HG03457 (cell line): ENCODE measurements around the gene SLC34A1.
A peak's percentile ranks its signal among the peaks of the same experiment; 100 is the strongest.

Experiments used
- ATAC-seq: cut with Tn5 transposase; IDR thresholded peaks from one replicate; pipeline ENCODE4 v1.9.1; 2021; ENCODE audit warnings: moderate number of reproducible peaks; ENCODE audit not compliant: unreplicated experiment

SLC34A1 gene

DNA sequence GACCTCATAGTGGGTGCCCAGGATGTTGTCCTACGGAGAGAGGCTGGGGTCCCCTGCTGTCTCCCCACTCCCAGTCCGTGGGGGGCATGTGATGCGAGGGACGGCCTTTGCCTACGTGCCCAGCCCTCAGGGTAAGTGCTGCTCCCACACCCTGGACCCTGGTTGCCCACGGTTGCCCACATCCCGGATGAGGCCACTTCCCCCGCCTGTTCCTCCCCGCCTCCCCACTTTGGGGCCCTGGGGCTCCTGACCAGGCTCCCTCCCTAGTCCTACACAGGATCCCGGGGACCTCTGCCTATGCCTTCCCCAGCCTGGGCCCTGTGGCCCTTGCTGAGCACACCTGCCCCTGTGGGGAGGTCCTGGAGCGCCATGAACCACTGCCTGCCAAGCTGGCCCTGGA, 1.5 kb downstream of the SLC34A1 start:
- ATAC-seq, result no peak

DNA sequence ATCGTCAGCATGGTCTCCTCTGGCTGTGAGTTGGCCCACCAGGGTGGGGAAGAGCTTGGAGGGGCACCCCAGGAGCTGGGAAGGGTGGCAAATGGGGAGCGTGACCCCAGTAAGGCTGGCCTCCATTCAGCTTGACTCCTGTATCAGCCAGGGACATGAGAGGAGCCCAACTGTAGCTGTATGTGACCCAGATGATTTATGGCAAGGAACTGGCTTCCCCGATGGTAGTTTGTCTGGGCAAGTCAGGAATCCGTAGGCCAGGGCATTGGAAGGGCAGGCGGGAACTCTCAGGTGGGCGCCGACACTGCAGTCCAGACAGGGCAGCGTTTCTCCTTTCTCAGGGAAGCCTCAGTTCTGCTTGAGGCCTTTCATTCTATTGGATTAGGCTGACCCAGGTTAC, 2.3 kb downstream of the SLC34A1 start:
- no peak for ATAC-seq

GRCh38 chr5:177387405-177387804, 3.2 kb downstream of the SLC34A1 start:
- no peak for ATAC-seq

DNA sequence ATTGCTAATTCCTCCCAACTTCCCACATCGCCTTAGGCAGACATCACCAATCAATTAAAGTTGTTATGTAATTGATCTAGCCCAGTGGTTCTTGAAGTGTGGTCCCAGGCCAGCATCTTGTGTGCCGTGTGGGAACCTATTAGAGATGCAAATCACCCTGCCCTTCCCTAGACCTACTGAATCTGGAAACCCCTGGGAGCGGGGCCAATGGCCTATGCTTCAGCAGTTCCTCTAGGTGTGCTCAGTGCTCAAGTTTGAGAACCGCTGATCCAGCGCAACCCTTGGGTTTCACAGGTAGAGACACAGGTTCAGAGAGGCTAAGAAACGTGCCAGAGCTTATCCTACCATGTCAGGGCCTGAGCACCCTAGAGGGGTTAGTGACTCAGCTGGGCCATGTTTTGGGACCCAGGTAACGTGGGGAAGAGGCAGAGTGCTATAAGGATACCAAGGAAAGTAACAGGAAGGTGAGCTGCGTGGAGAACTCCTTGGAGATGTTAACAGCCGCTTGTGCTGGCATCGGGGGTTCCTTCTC, 4.4 kb downstream of the SLC34A1 start:
- no peak for ATAC-seq

GRCh38 chr5:177389241-177390169, 5.3 kb downstream of the SLC34A1 start:
- ATAC-seq, result no peak

DNA sequence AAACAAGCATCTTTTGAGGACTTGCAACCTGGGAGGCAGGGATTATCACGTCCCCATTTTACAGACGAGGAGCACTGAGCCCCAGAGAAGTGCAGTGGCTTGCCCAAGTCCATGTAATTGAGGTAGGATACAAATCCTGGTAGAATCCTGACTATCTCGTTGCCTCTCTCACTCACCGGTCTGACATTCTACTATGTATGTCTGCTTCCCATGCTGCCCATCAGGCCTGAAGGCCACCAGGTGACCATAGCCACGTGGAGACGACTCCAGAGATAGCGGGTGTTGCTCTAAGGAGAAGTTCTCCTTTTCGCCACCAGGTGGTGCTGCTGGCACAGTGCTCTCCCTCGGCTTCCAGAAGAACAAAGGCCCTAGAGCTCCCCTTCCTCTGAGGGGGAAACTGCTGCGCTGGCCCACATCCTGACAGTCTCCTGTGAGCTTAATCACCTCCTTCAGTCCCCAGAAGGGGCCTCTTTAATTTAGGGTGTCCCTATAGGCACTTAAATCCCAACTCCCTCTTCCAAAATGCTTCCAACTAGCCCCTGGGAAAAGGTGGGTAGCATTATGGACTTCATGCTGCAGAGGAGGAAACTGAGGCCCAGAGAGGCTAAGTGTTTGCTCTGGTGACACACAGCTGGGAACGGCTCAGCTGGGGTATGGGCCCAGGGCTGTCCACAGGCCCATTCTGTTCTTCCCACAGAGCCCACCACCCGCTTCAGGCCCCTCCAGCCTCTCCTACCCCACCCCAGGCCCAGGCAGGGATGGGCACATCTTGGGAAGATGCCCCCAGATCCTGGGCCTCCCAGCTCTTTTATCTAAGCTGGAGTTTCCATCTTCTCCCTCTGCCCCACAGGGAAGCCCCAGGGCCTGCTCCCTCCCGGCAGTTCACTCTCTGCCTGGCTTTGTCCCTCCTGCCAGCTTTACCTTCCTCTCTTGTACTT, 6.4 kb downstream of the SLC34A1 start:
- ATAC-seq, result no peak

DNA sequence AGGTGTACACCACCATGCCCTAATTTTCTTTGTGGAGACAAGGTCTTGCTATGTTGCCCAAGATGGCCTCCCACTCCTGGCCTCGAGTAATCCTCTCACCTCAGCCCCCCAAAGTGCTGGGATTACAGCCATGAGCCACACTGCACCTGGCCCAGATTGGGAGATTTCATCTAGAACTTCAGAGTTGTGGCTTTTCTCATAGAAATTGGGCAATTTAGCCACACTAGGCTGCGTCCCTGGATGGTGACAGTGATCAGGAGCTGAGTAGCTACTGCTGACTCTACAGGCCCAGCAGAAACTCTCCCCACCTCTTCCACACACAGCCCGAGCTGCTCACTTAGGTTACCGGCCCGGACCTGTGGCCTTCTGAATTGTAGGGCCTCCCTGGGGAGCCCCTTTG, 8.5 kb downstream of the SLC34A1 start:
- no peak for ATAC-seq

DNA sequence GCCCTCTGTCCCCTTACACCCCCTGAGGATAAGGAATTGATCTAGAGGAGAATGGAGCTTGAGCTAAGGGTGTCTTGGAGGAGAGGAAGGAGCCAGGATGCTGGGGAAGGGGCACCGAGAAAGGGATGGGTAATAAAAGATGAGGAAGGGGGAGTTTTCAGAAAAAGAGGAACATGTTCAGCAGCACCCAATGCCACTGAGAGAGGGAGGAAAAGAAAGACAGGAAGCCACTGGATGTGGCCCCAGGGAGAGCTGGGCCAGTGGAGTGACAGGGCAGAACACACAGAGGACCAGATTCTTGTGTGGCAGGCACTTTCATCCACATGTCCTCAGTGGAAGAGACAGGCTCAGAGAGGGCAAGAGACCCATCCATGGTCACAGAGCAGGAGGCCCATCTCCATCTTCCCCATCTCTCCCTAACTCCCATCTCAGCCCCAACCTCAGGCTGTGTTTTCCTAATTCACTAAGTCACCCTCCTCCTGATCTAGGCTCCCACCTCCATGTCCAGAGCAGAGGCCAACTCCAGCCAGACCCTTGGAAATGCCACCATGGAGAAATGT, 9.1 kb downstream of the SLC34A1 start:
- no peak for ATAC-seq

DNA sequence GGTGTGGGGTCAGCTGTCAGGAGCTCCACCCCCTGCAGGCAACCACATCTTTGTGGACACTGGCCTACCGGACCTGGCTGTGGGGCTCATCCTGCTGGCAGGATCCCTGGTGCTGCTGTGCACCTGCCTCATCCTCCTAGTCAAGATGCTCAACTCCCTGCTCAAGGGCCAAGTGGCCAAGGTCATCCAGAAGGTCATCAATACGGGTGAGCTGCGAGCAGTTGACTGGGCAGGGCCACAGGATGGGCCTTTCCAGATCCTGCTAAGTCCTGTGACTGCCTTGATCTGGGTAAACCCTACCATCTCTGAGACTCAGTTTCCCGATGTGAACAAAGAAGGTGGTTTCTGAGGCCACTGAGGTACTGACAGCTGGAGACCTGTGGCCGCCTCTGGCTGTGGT, 9.8 kb downstream of the SLC34A1 start:
- no peak for ATAC-seq

DNA sequence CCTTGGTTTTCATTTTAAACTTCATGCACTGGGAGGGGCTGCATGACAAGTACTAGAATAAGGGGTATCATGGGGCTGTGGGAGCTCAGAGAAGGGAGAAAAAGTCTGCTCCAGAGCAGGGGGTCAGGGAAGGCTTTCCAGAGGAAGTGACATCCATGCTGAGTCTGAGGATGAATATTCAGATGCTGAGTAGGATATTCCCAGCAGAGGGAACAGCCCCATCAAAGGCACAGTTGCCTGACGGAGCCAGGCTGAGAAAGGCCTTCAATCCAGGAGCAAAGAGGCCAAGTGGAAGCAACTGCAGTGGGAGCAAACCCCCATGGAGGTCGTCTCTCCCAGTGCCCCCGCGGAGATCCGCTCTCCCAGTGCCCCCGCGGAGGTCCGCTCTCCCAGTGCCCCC, 11.8 kb downstream of the SLC34A1 start:
- no peak for ATAC-seq

GRCh38 chr5:177396807-177397206, 12.6 kb downstream of the SLC34A1 start:
- ATAC-seq, result no peak

- no peak for ATAC-seq
Measured at GRCh38 chr5:177397875-177398390, 13.7 kb downstream of the SLC34A1 start.

- ATAC-seq, result no peak
Measured at GRCh38 chr5:177399997-177400868, 16.0 kb downstream of the SLC34A1 start, which contains the start of gene PFN3. Gene PFN3 (minus strand): TSS chr5:177400661. CDS start chr5:177400576, 85 bp downstream.

DNA sequence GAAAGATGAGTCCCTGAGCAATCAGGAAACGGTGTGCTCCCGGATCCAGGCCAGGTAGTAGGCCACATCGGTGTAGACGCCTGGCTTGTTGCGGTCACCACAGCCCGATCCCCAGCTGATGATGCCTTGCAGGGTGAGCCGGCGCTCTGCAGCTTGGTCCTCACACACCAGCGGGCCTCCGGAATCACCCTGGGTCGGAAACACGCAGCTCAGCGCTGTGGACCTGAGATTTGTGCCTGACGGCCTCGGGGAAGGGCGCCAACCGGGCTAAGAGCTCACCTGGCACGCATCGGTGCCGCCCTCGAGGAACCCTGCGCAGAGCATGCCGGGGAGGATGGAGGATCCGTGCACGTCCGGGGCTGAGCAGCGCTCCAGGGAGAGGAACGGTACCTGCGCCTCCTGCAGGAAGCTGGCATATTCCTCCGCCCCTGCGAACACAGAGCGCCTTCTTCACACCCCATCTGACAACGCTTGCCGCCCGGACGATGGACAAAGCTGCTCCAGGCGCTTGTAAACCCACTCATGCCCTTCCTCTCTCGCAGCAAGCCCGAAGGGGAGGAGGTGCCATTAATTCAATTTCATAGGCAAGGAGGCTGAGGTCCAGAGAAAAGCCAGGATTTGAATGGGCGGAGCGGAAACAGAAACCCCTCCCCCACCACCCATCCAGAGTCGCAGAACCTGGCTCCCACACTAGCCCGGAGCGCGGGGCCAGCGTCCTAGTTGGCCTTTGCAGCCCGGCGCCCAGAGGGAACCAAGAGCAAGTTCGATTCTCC, 18.2 kb downstream of the SLC34A1 start:
- no peak for ATAC-seq

GRCh38 chr5:177403102-177403791, 19.0 kb downstream of the SLC34A1 start:
- peak; percentile 7 for ATAC-seq

GRCh38 chr5:177403792-177404640, 19.8 kb downstream of the SLC34A1 start:
- peak; percentile 61 for ATAC-seq

GRCh38 chr5:177404641-177405179, 20.5 kb downstream of the SLC34A1 start:
- no peak for ATAC-seq
